ENCODE results near the gene MACROD1. TPM values are rescaled to one million over a fixed set of nuclear protein-coding genes. Genes with fewer than 3 reads are reported as not detected.

MACROD1 gene, protein sequence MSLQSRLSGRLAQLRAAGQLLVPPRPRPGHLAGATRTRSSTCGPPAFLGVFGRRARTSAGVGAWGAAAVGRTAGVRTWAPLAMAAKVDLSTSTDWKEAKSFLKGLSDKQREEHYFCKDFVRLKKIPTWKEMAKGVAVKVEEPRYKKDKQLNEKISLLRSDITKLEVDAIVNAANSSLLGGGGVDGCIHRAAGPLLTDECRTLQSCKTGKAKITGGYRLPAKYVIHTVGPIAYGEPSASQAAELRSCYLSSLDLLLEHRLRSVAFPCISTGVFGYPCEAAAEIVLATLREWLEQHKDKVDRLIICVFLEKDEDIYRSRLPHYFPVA
- total RNA-seq (1 to 10 TPM; 8.1 to 8.7 TPM), polyA plus RNA-seq (1 to 10 TPM; 5.0 to 6.5 TPM)

DNA sequence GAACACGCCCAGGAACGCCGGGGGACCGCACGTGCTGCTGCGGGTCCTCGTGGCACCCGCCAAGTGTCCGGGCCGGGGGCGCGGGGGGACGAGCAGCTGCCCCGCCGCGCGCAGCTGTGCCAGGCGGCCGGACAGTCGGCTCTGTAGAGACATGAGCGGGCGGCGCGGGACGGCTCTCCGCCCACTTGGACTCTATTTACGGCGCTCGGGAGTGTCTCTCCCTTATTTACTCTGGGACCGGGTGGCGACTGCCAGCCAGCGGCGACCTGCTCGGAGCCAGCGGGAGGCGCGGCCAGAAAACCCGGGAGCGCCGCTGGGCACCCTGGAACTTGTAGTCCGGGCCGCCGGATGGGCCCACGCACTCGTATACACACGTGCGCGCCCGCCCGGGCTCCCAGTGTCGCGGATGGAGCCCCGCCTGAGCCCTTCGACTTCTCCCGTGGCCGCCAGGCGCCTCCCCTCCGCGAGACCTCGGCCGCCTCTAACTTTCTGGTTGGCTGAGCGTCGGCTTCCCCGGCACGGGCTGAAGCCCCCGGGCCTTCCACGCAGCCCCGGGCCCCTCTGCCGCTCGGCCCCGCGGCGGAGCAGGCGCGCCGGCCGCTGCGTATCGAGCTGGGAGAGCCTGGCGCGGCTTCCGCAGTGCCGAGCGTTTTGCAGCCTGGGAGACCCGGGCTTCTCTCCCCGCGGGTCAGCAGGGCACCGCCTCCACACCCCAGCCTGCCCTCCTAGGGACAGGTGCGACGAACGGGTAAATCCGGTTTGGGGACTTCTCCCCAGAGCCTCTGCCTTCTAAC is at the start of gene MACROD1:
TSS of gene MACROD1 (minus strand) at position 272 of the 794 bp plus-strand sequence. CDS start at position 153, 119 bp downstream.
- Histone ChIP-seq H3K4me3 (ENCODE audit: low read length in 2 of 2) (peak within 1 kb of the TSS; percentile 47 to 62), H3K36me3 (ENCODE audit: insufficient read depth, low read length) (no peaks in the 10 kb centered on the region), H3K4me1 (ENCODE audit: insufficient read depth, low read length) (peaks cover 11% of the 10 kb centered on the region), H3K27me3 (ENCODE audit: insufficient read depth, low read length) (no peaks in the 10 kb centered on the region), H3K9me3 (ENCODE audit: control insufficient read depth in 1 of 2, low read length in 2 of 2) (no peaks in the 10 kb centered on the region), H3K27ac (ENCODE audit: low read depth, low read length) (peak within 1 kb of the TSS; percentile 55)
- POLR2A ChIA-PET (ENCODE audit: partially characterized antibody), result interaction anchor here (0.7 to 2.8 kb wide), 8 partner anchors 19 to 180 kb away, joined by 3 to 25 read pairs (median 4); partner anchors contain the start of genes FERMT3, NUDT22, OTUB1 and PPP1R14B
- Mint-ChIP-seq H3K9me3 (no peaks in the 10 kb centered on the region), H3K4me3 (peak within 1 kb of the TSS; percentile 84 to 93 (median 91)), H3K27ac (peak within 1 kb of the TSS in 6 of 7 donors; percentile 74 to 89 (median 82)), H3K36me3 (no peaks in the 10 kb centered on the region), H3K4me1 (peaks cover 4 to 15% (median 6%) of the 10 kb centered on the region in 4 donors), H3K27me3 (no peaks in the 10 kb centered on the region)
- CTCF ChIA-PET (ENCODE audit: partially characterized antibody), result interaction anchor here (1.2 to 1.6 kb wide), 3 partner anchors 14 to 137 kb away, joined by 3 read pairs; no protein-coding TSS in a partner anchor
- DNase-seq, result peak; percentile 63 to 76 (median 69)
- intact Hi-C loops (cut with micrococcal nuclease), result loop anchor here (2.0 kb wide), 1 partner anchor 19 kb away; no protein-coding TSS in a partner anchor

DNA sequence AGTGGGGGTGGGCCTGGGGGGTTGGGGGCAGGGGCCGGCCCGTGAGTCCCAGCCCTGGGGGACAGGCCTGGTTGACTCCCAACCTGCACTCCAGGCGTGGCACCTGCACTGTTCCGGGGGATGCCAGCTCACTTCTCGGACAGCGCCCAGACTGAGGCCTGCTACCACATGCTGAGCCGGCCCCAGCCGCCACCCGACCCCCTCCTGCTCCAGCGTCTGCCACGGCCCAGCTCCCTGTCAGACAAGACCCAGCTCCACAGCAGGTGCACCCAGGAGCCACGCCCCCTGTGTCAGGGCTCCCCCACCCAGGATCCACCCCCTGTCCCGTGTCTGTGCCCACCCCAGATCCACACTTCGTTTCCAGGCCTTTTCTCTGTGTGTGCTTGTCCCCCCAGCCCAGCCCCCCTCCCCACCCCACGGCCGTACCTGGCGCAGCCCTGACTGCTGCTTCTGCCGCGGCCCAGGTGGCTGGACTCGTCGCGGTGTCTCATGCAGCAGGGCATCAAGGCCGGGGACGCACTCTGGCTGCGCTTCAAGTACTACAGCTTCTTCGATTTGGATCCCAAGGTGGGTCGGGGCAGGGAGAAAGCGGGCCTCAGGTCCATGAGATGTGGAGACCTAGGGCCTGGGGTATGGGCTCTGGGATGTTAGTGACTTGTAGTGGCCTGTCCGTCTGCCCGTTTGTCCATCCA is 45.4 kb upstream of the MACROD1 start:
- H3K27ac Mint-ChIP-seq, result peak overlapping the region in 2 of 7 donors; percentile 68 to 79
- H3K4me3 Mint-ChIP-seq, result peak overlapping the region in 2 of 8 donors; percentile 21 to 35
- H3K27me3 Mint-ChIP-seq, result no peaks in the 10 kb centered on the region
- CTCF ChIA-PET (ENCODE audit: partially characterized antibody), result interaction anchor here (9.7 kb wide), 1 partner anchor 12 kb away, joined by 207 read pairs; the partner anchor contains the start of genes DNAJC4, NUDT22 and TRPT1
- peaks cover 16 to 48% (median 32%) of the 10 kb centered on the region in 4 donors for H3K4me1 Mint-ChIP-seq
- peaks cover 26% of the 10 kb centered on the region for H3K36me3 ChIP-seq (ENCODE audit: insufficient read depth, low read length)
- H3K36me3 Mint-ChIP-seq, result peaks cover 17 to 61% of the 10 kb centered on the region in 2 donors
- intact Hi-C loops (cut with micrococcal nuclease), result no loop called here
- H3K9me3 Mint-ChIP-seq, result peaks cover 0 to 2% (median 0%) of the 10 kb centered on the region in 8 donors
- no peaks in the 10 kb centered on the region for H3K9me3 ChIP-seq (ENCODE audit: control insufficient read depth in 1 of 2, low read length in 2 of 2)
- no peak for DNase-seq
- no peaks in the 10 kb centered on the region for H3K27me3 ChIP-seq (ENCODE audit: insufficient read depth, low read length)
- H3K4me1 ChIP-seq (ENCODE audit: insufficient read depth, low read length), result peaks cover 19% of the 10 kb centered on the region
- no peak overlapping the region for H3K4me3 ChIP-seq (ENCODE audit: low read length in 2 of 2)
- H3K27ac ChIP-seq (ENCODE audit: low read depth, low read length), result no peak overlapping the region
- POLR2A ChIA-PET (ENCODE audit: partially characterized antibody), result interaction anchor here (1.2 to 22.7 kb wide), 3 partner anchors 22 to 60 kb away, joined by 3 to 937 read pairs (median 5); partner anchors contain the start of genes DNAJC4, FKBP2, NUDT22 and PLCB3

DNA sequence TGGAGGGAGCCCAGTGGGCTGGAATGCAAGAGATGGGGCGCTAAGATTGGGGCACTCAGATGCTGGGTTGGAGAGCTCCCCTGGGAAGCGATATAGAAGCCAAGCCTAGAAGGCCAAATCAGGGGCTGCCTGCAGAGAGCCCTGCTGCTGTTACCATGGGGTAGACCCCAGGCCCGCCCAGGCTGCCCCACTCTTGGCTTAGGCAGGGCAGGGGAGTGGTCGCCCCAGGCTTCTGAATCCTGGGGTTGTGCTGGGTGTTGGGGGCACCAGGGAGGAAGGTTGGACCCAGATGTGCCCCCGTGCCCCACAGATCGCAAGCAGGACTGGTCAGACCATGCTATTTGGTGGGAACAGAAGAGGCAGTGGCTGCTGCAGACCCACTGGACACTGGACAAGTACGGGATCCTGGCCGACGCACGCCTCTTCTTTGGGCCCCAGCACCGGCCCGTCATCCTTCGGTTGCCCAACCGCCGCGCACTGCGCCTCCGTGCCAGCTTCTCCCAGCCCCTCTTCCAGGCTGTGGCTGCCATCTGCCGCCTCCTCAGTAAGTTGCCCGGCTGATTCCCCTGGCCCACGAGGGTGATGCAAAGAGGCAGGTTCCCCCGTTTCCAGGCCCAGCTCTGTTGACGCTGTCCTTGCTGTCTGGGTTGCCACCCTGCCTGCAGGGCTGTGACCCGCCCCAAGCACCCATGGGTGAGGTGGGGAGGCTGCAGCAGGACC is 44.5 kb upstream of the MACROD1 start:
- Histone ChIP-seq H3K4me3 (ENCODE audit: low read length in 2 of 2) (no peak overlapping the region), H3K36me3 (ENCODE audit: insufficient read depth, low read length) (peaks cover 26% of the 10 kb centered on the region), H3K4me1 (ENCODE audit: insufficient read depth, low read length) (peaks cover 27% of the 10 kb centered on the region), H3K27me3 (ENCODE audit: insufficient read depth, low read length) (no peaks in the 10 kb centered on the region), H3K9me3 (ENCODE audit: control insufficient read depth in 1 of 2, low read length in 2 of 2) (no peaks in the 10 kb centered on the region), H3K27ac (ENCODE audit: low read depth, low read length) (no peak overlapping the region)
- DNase-seq, result no peak
- Mint-ChIP-seq H3K27ac (peak overlapping the region in 5 of 7 donors; percentile 10 to 92 (median 71)), H3K4me3 (peak overlapping the region in 2 of 8 donors; percentile 31 to 67), H3K36me3 (peaks cover 17 to 60% of the 10 kb centered on the region in 2 donors), H3K9me3 (peaks cover 0 to 2% (median 0%) of the 10 kb centered on the region in 8 donors), H3K27me3 (no peaks in the 10 kb centered on the region), H3K4me1 (peaks cover 16 to 57% (median 38%) of the 10 kb centered on the region in 4 donors)
- intact Hi-C loops (cut with micrococcal nuclease), result no loop called here
- ChIA-PET CTCF (ENCODE audit: partially characterized antibody) (interaction anchor here (8.6 to 9.7 kb wide), 2 partner anchors 13 to 92 kb away, joined by 207 to 367 read pairs; partner anchors contain the start of genes CATSPERZ, DNAJC4, ESRRA and NUDT22), POLR2A (ENCODE audit: partially characterized antibody) (interaction anchor here (1.2 to 22.7 kb wide), 2 partner anchors 23 to 61 kb away, joined by 3 to 937 read pairs; partner anchors contain the start of genes DNAJC4, FKBP2, NUDT22 and PLCB3)

DNA sequence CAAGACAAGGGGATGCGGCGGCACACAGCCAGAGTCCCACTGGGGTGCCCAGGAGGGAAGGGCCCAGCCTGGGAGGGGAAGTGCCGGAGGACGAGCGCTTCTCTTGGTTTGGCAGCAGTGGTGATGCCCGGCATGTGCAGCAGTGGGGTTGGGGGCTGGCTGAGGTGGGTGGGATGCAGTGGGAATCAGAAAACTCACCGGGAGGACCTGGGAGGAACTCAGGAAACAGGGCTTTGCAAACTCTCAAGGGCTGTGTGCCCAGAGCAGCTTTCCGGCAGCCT is 43.6 kb upstream of the MACROD1 start:
- Histone ChIP-seq H3K27ac (ENCODE audit: low read depth, low read length) (peak overlapping the region; percentile 90), H3K27me3 (ENCODE audit: insufficient read depth, low read length) (no peaks in the 10 kb centered on the region), H3K4me3 (ENCODE audit: low read length in 2 of 2) (no peak overlapping the region), H3K36me3 (ENCODE audit: insufficient read depth, low read length) (peaks cover 26% of the 10 kb centered on the region), H3K4me1 (ENCODE audit: insufficient read depth, low read length) (peaks cover 37% of the 10 kb centered on the region), H3K9me3 (ENCODE audit: control insufficient read depth in 1 of 2, low read length in 2 of 2) (no peaks in the 10 kb centered on the region)
- peak overlapping the region in 3 of 8 donors; percentile 28 to 48 (median 32) for H3K4me3 Mint-ChIP-seq
- POLR2A ChIA-PET (ENCODE audit: partially characterized antibody), result interaction anchor here (6.9 to 22.7 kb wide), 3 partner anchors 23 to 60 kb away, joined by 128 to 937 read pairs (median 175); partner anchors contain the start of genes DNAJC4, FKBP2, NUDT22 and PLCB3
- intact Hi-C loops (cut with micrococcal nuclease), result no loop called here
- DNase-seq, result no peak
- H3K4me1 Mint-ChIP-seq, result peaks cover 17 to 65% (median 39%) of the 10 kb centered on the region in 4 donors
- peak overlapping the region in 4 of 7 donors; percentile 48 to 92 (median 90) for H3K27ac Mint-ChIP-seq
- peaks cover 0 to 2% (median 0%) of the 10 kb centered on the region in 8 donors for H3K9me3 Mint-ChIP-seq
- H3K27me3 Mint-ChIP-seq, result no peaks in the 10 kb centered on the region
- peaks cover 14 to 55% of the 10 kb centered on the region in 2 donors for H3K36me3 Mint-ChIP-seq
- CTCF ChIA-PET (ENCODE audit: partially characterized antibody), result interaction anchor here (8.6 to 9.7 kb wide), 2 partner anchors 14 to 93 kb away, joined by 207 to 367 read pairs; partner anchors contain the start of genes CATSPERZ, DNAJC4, ESRRA and NUDT22

DNA sequence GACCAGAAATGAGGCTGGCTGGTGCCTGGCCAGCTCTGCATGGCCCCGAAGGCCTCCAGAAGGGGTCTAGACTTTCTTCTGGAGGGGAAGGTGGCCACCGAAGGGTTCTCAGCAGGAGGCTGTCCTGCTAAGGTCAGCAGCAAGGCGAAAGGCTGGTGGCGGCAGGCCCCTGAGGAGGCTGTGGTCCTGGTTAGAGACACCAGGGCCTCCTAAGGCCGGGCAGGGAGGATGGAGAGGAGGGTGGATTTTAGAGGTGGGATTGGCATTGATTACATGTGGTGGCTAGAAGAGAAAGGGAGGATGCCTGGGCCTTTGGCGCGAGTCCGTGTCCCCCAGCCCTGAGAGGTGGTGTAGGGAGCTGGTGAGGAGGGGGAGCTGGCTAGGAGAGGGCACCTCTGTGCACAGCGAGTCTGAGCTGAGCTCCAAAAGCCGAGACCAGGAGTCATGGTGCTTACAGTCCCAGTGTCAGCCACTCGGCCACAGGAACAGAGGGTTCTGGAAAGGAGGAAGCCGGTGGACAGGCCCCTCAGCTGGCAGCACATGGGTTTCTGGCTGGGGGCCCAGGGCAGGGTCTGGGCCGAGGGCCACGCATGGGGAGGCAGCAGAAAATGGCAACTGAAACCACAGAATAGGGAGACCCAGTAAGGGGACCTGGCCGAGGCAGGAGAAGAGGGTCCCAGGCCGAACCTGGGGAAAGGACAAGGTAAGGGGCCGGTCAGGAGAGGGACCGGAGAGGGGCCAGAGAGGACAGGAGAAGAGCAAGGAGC is 43.1 kb upstream of the MACROD1 start:
- peaks cover 42% of the 10 kb centered on the region for H3K4me1 ChIP-seq (ENCODE audit: insufficient read depth, low read length)
- intact Hi-C loops (cut with micrococcal nuclease), result no loop called here
- peak overlapping the region; percentile 42 to 92 (median 75) for H3K27ac Mint-ChIP-seq
- peaks cover 28% of the 10 kb centered on the region for H3K36me3 ChIP-seq (ENCODE audit: insufficient read depth, low read length)
- H3K4me1 Mint-ChIP-seq, result peaks cover 19 to 70% (median 43%) of the 10 kb centered on the region in 4 donors
- no peak for DNase-seq
- no peaks in the 10 kb centered on the region for H3K9me3 ChIP-seq (ENCODE audit: control insufficient read depth in 1 of 2, low read length in 2 of 2)
- H3K27me3 ChIP-seq (ENCODE audit: insufficient read depth, low read length), result no peaks in the 10 kb centered on the region
- POLR2A ChIA-PET (ENCODE audit: partially characterized antibody), result interaction anchor here (5.2 to 22.7 kb wide), 5 partner anchors 22 to 108 kb away, joined by 70 to 937 read pairs (median 175); partner anchors contain the start of genes CATSPERZ, DNAJC4, ESRRA and FKBP2
- peak overlapping the region; percentile 90 for H3K27ac ChIP-seq (ENCODE audit: low read depth, low read length)
- peak overlapping the region; percentile 26 to 93 (median 54) for H3K4me3 Mint-ChIP-seq
- peaks cover 0 to 2% (median 0%) of the 10 kb centered on the region in 8 donors for H3K9me3 Mint-ChIP-seq
- no peak overlapping the region for H3K4me3 ChIP-seq (ENCODE audit: low read length in 2 of 2)
- H3K27me3 Mint-ChIP-seq, result no peaks in the 10 kb centered on the region
- CTCF ChIA-PET (ENCODE audit: partially characterized antibody), result interaction anchor here (0.9 to 9.7 kb wide), 5 partner anchors 14 to 94 kb away, joined by 3 to 367 read pairs (median 106); partner anchors contain the start of genes CATSPERZ, DNAJC4, ESRRA and NUDT22
- H3K36me3 Mint-ChIP-seq, result peaks cover 20 to 58% of the 10 kb centered on the region in 2 donors
